Aorta (tissue), 5 donors: ENCODE results near the gene KRTAP4-1. TPM values are rescaled to one million over a fixed set of nuclear protein-coding genes. Genes with fewer than 3 reads are reported as not detected.

Source experiments
- ATAC-seq: fragments of 200-7000 bp; cut with Tn5 transposase; one replicate; pipeline ENCODE4 v1.9.1; 2022; ENCODE audit warnings: moderate library complexity; ENCODE audit not compliant: low FRiP score
- DNase-seq, 2 donors: peaks; one replicate each; pipeline ENCODE4 v3.0.0-alpha.2; 2020
- H3K27ac ChIP-seq, 2 donors: one replicate each; pipeline ENCODE4 v1.5.1; 2013; ENCODE audit warnings: low read length in 2 of 2, mild to moderate bottlenecking in 2 of 2, moderate library complexity in 2 of 2, control low read depth in 1 of 2, inconsistent platforms in 1 of 2, low read depth in 1 of 2
- H3K27me3 ChIP-seq, 2 donors: one replicate each; pipeline ENCODE4 v1.6.1; 2013; ENCODE audit warnings: control low read depth in 1 of 2, low read length in 1 of 2, mild to moderate bottlenecking in 1 of 2, moderate library complexity in 1 of 2; ENCODE audit not compliant: insufficient read depth in 2 of 2, control insufficient read depth in 1 of 2
- H3K36me3 ChIP-seq, 2 donors: one replicate each; pipeline ENCODE4 v1.6.1; 2013; ENCODE audit warnings: control low read depth in 1 of 2, low read length in 1 of 2, mild to moderate bottlenecking in 1 of 2; ENCODE audit not compliant: insufficient read depth in 2 of 2, control insufficient read depth in 1 of 2
- H3K4me1 ChIP-seq, 2 donors: one replicate each; pipeline ENCODE4 v1.6.1; 2013; ENCODE audit warnings: low read length in 2 of 2, control low read depth in 1 of 2, mild to moderate bottlenecking in 1 of 2, moderate library complexity in 1 of 2; ENCODE audit not compliant: insufficient read depth in 2 of 2, control insufficient read depth in 1 of 2
- H3K4me3 ChIP-seq, 2 donors: one replicate each; pipeline ENCODE4 v1.5.1; 2013; ENCODE audit warnings: low read length in 2 of 2, control low read depth in 1 of 2, mild to moderate bottlenecking in 1 of 2
- H3K9me3 ChIP-seq: one replicate; pipeline ENCODE4 v1.6.1; 2013; ENCODE audit warnings: mild to moderate bottlenecking, low read length; ENCODE audit not compliant: control insufficient read depth
- WGBS, 2 donors: extraction: QIAGEN DNeasy Blood & Tissue Kit; methylation state at CpG; one replicate each; pipeline ENCODE4 v1.1.7; 2013; 5-methylcytosine and 5-hydroxymethylcytosine counted together
- intact Hi-C, 2 donors: fragments of 100-400 bp; cut with DNase I; formaldehyde crosslinking; loops; one replicate each; pipeline versions ENCODE4 v1.14.2 to v1.15.0; 2022
- polyA plus RNA-seq, 2 donors: library from polyadenylated mRNA; stranded (reverse); fragments of 200-250 nt; gene quantifications; one replicate each; pipeline ENCODE4 v1.2.3, GENCODE V29; 2013
- total RNA-seq, 2 donors: library from RNA; stranded (reverse); fragmentation: NEBNext Ultra II Directional; extraction: Animal tissue kit (Norgen Biotek cat#: 25700); gene quantifications; one replicate each; pipeline ENCODE4 v1.2.1, GENCODE V29; 2021
- donor health status: healthy with polysubstance abuse.
- donor health status: Bipolar disorder and iron deficiency.
- donor health status: DM: no; HTN: no; CAD: no.
- donor health status: DM: no; HTN: no; CAD: no.
- donor health status: DM: yes; HTN: yes; CAD: no.

Gene KRTAP4-1
- total and polyA plus RNA-seq, 4 donors = not detected

- Histone ChIP-seq H3K27ac (no peak overlapping the region), H3K27me3 (no peaks in the 10 kb centered on the region), H3K4me1 (peaks cover 0 to 4% of the 10 kb centered on the region in 2 donors), H3K4me3 (no peak overlapping the region), H3K36me3 (no peaks in the 10 kb centered on the region), H3K9me3 (peaks cover 1% of the 10 kb centered on the region)
- DNase-seq = no peak
- WGBS, 2 donors = 19 to 25% methylated on average over 1 of the region's 1 CpG
- peak; percentile 56 for ATAC-seq
- intact Hi-C loops = no loop called here
These were observed 5.7 kb downstream of the KRTAP4-1 start for GRCh38 chr17:41178843-41179616.

- no peaks in the 10 kb centered on the region for H3K27me3 ChIP-seq
- no peak overlapping the region for H3K4me3 ChIP-seq
- intact Hi-C loops = no loop called here
- WGBS, 2 donors = 87 to 90% methylated on average over 3 of the region's 3 CpGs
- DNase-seq (no peak), ATAC-seq (no peak)
- H3K9me3 ChIP-seq = peaks cover 1% of the 10 kb centered on the region
- H3K27ac ChIP-seq = no peak overlapping the region
- peaks cover 0 to 4% of the 10 kb centered on the region in 2 donors for H3K4me1 ChIP-seq
- no peaks in the 10 kb centered on the region for H3K36me3 ChIP-seq
These were observed 6.4 kb downstream of the KRTAP4-1 start for GRCh38 chr17:41178341-41178740.

GRCh38 chr17:41177727-41178271 lies 6.9 kb downstream of the KRTAP4-1 start, which contains the start of gene KRTAP4-2:
KRTAP4-2 (minus strand) TSS chr17:41178221; CDS start chr17:41178164, 57 bp downstream.
- no peaks in the 10 kb centered on the region for H3K36me3 ChIP-seq
- H3K27ac ChIP-seq = no peak within 1 kb of the TSS
- peaks cover 0 to 1% of the 10 kb centered on the region in 2 donors for H3K4me1 ChIP-seq
- H3K9me3 ChIP-seq = peaks cover 1% of the 10 kb centered on the region
- intact Hi-C loops = no loop called here
- no peak within 1 kb of the TSS for H3K4me3 ChIP-seq
- ATAC-seq (no peak), DNase-seq (no peak)
- H3K27me3 ChIP-seq = no peaks in the 10 kb centered on the region
- WGBS, 2 donors = 85 to 86% methylated on average over 7 of the region's 7 CpGs

GRCh38 chr17:41176744-41177387 lies 7.8 kb downstream of the KRTAP4-1 start:
- H3K27me3 ChIP-seq = no peaks in the 10 kb centered on the region
- DNase-seq (no peak), ATAC-seq (no peak)
- H3K9me3 ChIP-seq = peaks cover 3% of the 10 kb centered on the region
- H3K36me3 ChIP-seq = no peaks in the 10 kb centered on the region
- peaks cover 0 to 1% of the 10 kb centered on the region in 2 donors for H3K4me1 ChIP-seq
- intact Hi-C loops = no loop called here
- H3K27ac ChIP-seq = no peak overlapping the region
- H3K4me3 ChIP-seq = no peak overlapping the region
- 76 to 77% methylated on average over 3 of the region's 3 CpGs for WGBS, 2 donors

GRCh38 chr17:41171886-41172285 lies 12.8 kb downstream of the KRTAP4-1 start:
- Histone ChIP-seq H3K27me3 (no peaks in the 10 kb centered on the region), H3K9me3 (peaks cover 3% of the 10 kb centered on the region), H3K4me1 (no peaks in the 10 kb centered on the region), H3K4me3 (no peak overlapping the region), H3K27ac (no peak overlapping the region), H3K36me3 (no peaks in the 10 kb centered on the region)
- DNase-seq (no peak), ATAC-seq (no peak)
- intact Hi-C loops = no loop called here
- 61 to 68% methylated on average over 2 of the region's 2 CpGs for WGBS, 2 donors

GRCh38 chr17:41168121-41168520 lies 16.6 kb downstream of the KRTAP4-1 start, which contains the start of gene KRTAP4-3:
KRTAP4-3 (minus strand) TSS chr17:41168221; CDS start chr17:41168172, 49 bp downstream.
- 53 to 80% methylated on average over 1 of the region's 1 CpG for WGBS, 2 donors
- Histone ChIP-seq H3K27ac (no peak within 1 kb of the TSS), H3K4me1 (no peaks in the 10 kb centered on the region), H3K27me3 (no peaks in the 10 kb centered on the region), H3K36me3 (no peaks in the 10 kb centered on the region), H3K9me3 (peaks cover 1% of the 10 kb centered on the region), H3K4me3 (no peak within 1 kb of the TSS)
- intact Hi-C loops = no loop called here
- ATAC-seq (no peak), DNase-seq (no peak)

DNA sequence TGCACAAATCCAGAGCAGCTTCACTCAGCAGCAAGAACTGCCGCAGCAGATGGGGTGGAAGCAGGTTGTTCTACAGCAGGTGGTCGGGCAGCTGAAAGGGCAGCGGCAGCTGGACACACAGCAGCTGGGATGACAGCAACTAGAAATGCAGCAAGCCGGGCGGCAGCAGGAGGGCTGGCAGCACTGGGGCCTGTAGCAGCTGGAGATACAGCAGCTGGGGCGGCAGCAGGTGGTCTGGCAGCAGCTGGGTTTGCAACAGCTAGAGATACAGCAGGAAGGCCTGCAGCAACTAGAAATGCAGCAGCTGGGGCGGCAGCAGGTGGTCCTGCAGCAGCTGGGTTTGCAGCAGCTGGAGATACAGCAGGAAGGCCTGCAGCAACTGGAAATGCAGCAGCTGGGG lies 17.1 kb downstream of the KRTAP4-1 start:
- WGBS, 2 donors = 76 to 81% methylated on average over 7 of the region's 7 CpGs
- Histone ChIP-seq H3K4me3 (no peak overlapping the region), H3K4me1 (no peaks in the 10 kb centered on the region), H3K9me3 (peaks cover 1% of the 10 kb centered on the region), H3K27me3 (no peaks in the 10 kb centered on the region), H3K36me3 (no peaks in the 10 kb centered on the region), H3K27ac (no peak overlapping the region)
- intact Hi-C loops = no loop called here
- peak in 1 of 2 donors; percentile 21 for DNase-seq
- ATAC-seq = no peak

DNA sequence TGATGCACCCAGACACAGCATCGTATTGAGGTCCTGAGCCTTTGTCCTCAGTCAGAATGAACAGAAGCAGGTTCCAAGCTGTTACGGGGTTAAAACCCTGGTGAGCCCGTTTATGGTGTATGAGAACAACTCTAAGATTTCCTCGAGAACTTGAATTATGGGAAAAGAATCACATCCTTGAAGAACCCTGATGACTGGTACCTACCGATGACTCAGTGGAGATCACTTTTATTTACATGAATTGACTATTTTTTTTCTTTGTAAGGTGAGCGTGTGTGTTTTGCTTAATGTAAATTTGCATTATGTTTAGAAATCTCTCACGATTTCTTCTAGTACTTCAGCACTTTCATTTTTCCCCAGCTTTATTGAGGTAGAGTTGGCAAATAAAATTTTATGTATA lies 20.9 kb downstream of the KRTAP4-1 start:
- H3K27ac ChIP-seq = no peak overlapping the region
- no peak for ATAC-seq
- intact Hi-C loops = no loop called here
- H3K4me1 ChIP-seq = no peaks in the 10 kb centered on the region
- no peak overlapping the region for H3K4me3 ChIP-seq
- H3K9me3 ChIP-seq = no peaks in the 10 kb centered on the region
- no peaks in the 10 kb centered on the region for H3K36me3 ChIP-seq
- no peak for DNase-seq
- 65 to 71% methylated on average over 7 of the region's 7 CpGs for WGBS, 2 donors
- no peaks in the 10 kb centered on the region for H3K27me3 ChIP-seq
